Endothelial cell (in vitro differentiated cells): ENCODE results near the gene TRHDE. TPM values are rescaled to one million over a fixed set of nuclear protein-coding genes. Genes with fewer than 3 reads are reported as not detected.
A peak's percentile ranks its signal among the peaks of the same experiment; 100 is the strongest.

Experiments
- DNase-seq: peaks from one replicate; pipeline ENCODE4 v3.0.0; 2021; ENCODE audit warnings: low spot score
- H3K27ac Mint-ChIP-seq: one replicate; pipeline ENCODE4 v1.8.0; 2021; ENCODE audit warnings: mixed read lengths, inconsistent platforms; ENCODE audit not compliant: unreplicated experiment
- H3K27me3 Mint-ChIP-seq: one replicate; pipeline ENCODE4 v1.8.0; 2021; ENCODE audit warnings: mild to moderate bottlenecking, moderate library complexity, mixed read lengths, inconsistent platforms; ENCODE audit not compliant: unreplicated experiment
- H3K36me3 Mint-ChIP-seq: one replicate; pipeline ENCODE4 v1.8.0; 2021; ENCODE audit warnings: mild to moderate bottlenecking, low read depth, mixed read lengths, inconsistent platforms; ENCODE audit not compliant: unreplicated experiment
- H3K4me1 Mint-ChIP-seq: one replicate; pipeline ENCODE4 v1.8.0; 2021; ENCODE audit warnings: mild to moderate bottlenecking, mixed read lengths, inconsistent platforms; ENCODE audit not compliant: unreplicated experiment
- H3K4me3 Mint-ChIP-seq: one replicate; pipeline ENCODE4 v1.8.0; 2021; ENCODE audit warnings: mild to moderate bottlenecking, mixed read lengths, inconsistent platforms; ENCODE audit not compliant: unreplicated experiment
- H3K9me3 Mint-ChIP-seq: one replicate; pipeline ENCODE4 v1.8.0; 2021; ENCODE audit warnings: mixed read lengths, inconsistent platforms; ENCODE audit not compliant: unreplicated experiment
- CTCF ChIP-seq: fragments of 200-600 bp; sonication (generic); IDR thresholded peaks from one replicate; pipeline ENCODE4 v1.5.0; 2021; ENCODE audit warnings: antibody characterized with exemption; ENCODE audit not compliant: unreplicated experiment
- total RNA-seq: library from RNA; stranded (reverse); fragmentation: NEBNext Ultra II Directional; extraction: Animal tissue kit (Norgen Biotek cat#: 25700); gene quantifications from one replicate; pipeline ENCODE4 v1.2.1, GENCODE V29; 2021; ENCODE audit not compliant: unreplicated experiment

TRHDE gene
- total RNA-seq, 1 donor from 2014 or later: 0.54 TPM

DNA sequence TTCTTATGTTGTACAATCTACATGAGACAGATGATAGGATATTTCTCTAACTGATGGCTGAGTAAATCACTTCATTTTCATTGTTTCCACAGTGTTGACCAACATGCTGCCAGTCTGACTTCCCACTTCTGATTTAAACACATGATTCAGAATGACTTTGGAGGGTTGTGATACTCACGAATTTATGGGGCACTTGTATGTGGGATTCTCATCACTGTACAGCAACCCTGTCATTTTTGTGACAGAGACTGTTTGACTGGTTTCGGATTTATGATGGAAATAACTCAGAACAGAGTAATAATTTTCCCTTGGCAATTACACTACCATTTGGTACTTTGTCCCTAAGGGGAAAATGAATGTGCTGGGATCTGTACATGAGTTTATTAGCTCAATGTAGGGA is 333.8 kb downstream of the TRHDE start:
- H3K36me3 Mint-ChIP-seq: no peaks in the 10 kb centered on the region
- H3K9me3 Mint-ChIP-seq: no peaks in the 10 kb centered on the region
- no peaks in the 10 kb centered on the region for H3K4me1 Mint-ChIP-seq

DNA sequence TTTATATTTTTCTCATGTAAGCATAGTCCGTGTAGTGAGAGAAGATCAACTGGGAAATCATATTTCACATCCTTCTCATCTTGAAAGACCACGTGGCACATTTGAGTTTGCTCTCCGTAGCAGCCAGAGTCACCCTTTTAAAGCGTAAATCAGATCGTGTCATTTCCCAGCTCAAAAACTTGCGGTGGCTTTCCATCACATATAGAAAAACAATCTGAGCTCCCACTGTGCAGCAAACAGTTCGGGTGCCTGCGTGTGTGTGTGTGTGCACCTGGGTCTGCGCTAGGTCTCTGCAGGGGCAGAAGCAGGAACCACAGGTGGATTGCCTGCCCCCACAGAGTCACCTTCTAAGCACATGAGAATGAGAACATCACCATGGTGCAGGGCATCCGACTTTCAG is 338.2 kb downstream of the TRHDE start:
- H3K27ac Mint-ChIP-seq: no peak overlapping the region

More for the DNA sequence above, 333.8 kb downstream of the TRHDE start:
- no peak for TF ChIP-seq CTCF
- no peak for DNase-seq
- no peak overlapping the region for H3K4me3 Mint-ChIP-seq
- no peak overlapping the region for H3K27ac Mint-ChIP-seq
- no peaks in the 10 kb centered on the region for H3K27me3 Mint-ChIP-seq

DNA sequence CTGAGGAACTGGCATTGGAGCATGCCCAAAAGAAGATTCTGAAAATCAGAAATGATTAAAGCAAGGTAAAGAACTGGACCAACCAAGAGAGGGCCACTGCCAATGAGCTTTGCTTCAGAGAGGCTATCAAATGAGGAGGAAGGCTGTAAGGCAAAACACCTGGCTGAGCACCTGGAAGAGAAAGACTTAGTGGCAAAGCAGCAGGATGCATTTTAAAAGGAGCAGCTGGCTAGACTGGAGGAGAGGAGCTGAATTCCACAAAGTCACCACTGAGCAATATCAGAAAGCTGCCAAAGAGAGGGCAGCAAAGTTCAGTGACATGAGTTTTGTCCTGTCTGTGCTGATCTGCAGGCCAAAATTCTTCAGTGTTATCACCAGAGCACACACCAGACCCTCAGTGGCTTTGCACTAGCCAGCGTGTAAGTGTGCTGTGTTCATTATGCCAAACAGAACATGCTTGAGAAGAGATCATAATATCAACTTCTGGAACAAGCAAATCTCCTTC is 338.7 kb downstream of the TRHDE start:
- peaks cover 15% of the 10 kb centered on the region for H3K4me1 Mint-ChIP-seq
- no peak for DNase-seq
- no peaks in the 10 kb centered on the region for H3K36me3 Mint-ChIP-seq

More for the DNA sequence above, 338.2 kb downstream of the TRHDE start:
- DNase-seq: no peak
- no peaks in the 10 kb centered on the region for H3K27me3 Mint-ChIP-seq
- peaks cover 15% of the 10 kb centered on the region for H3K4me1 Mint-ChIP-seq
- no peaks in the 10 kb centered on the region for H3K9me3 Mint-ChIP-seq
- no peak overlapping the region for H3K4me3 Mint-ChIP-seq
- no peak for TF ChIP-seq CTCF
- no peaks in the 10 kb centered on the region for H3K36me3 Mint-ChIP-seq

DNA sequence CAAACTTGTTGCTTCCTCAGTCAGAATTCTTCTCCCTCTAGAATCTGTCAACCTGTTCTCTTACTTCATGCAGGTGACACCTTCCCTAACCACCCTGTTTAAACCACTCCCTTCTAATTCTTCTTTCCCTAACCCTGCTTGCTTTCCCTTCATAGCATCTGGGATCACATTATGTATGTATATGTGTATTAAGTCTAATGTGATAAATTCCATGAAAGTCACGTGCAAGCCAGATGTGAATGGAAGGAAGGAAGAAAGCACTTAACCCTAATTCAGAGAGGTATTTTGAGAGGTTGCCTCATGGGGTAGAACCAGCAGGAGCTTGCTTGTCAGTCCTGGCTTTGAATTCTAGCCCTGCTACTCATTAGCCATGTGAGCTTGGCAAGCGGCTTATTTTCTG is 340.0 kb downstream of the TRHDE start:
- no peak for DNase-seq
- Mint-ChIP-seq H3K27ac (peak overlapping the region; percentile 3), H3K4me1 (peaks cover 15% of the 10 kb centered on the region)

More for the DNA sequence above, 338.7 kb downstream of the TRHDE start:
- H3K27me3 Mint-ChIP-seq: no peaks in the 10 kb centered on the region
- no peak overlapping the region for H3K4me3 Mint-ChIP-seq
- TF ChIP-seq CTCF: no peak
- H3K9me3 Mint-ChIP-seq: no peaks in the 10 kb centered on the region
- H3K27ac Mint-ChIP-seq: no peak overlapping the region

More for the DNA sequence above, 340.0 kb downstream of the TRHDE start:
- no peaks in the 10 kb centered on the region for H3K36me3 Mint-ChIP-seq
- no peaks in the 10 kb centered on the region for H3K27me3 Mint-ChIP-seq
- H3K4me3 Mint-ChIP-seq: no peak overlapping the region
- no peaks in the 10 kb centered on the region for H3K9me3 Mint-ChIP-seq
- no peak for TF ChIP-seq CTCF
